HL-60 (cell line): ENCODE data around the gene AGMAT.

Experiments
- DNase-seq, 2 experiments: peaks; one replicate each; pipeline ENCODE4 v3.0.0-alpha.2; 2010 to 2020; ENCODE audit warnings: low read depth in 1 of 2, low spot score in 1 of 2
- H3K27ac ChIP-seq: fragments of 250-450 bp; sonication (Bioruptor Pico); replicated peaks from 2 replicates; pipeline ENCODE4 v1.5.1; 2020; ENCODE audit warnings: mild to moderate bottlenecking, moderate library complexity
- H3K27me3 ChIP-seq: fragments of 250-450 bp; sonication (Bioruptor Pico); 2 replicates; pipeline ENCODE4 v1.5.1; 2021; ENCODE audit warnings: mild to moderate bottlenecking, moderate library complexity; ENCODE audit not compliant: insufficient read depth, poor library complexity, severe bottlenecking
- H3K4me3 ChIP-seq: replicated peaks from 2 replicates; pipeline ENCODE4 v1.5.1; 2011; ENCODE audit warnings: mild to moderate bottlenecking, control low read depth, low read length; ENCODE audit not compliant: insufficient read depth
- GABPA ChIP-seq: IDR thresholded peaks from 2 replicates; pipeline ENCODE4 v1.6.1; 2012; ENCODE audit warnings: low read depth
- POLR2AphosphoS5 ChIP-seq: IDR thresholded peaks from 2 replicates; pipeline ENCODE4 v1.6.1; 2012; ENCODE audit warnings: low read depth
- SPI1 ChIP-seq: IDR thresholded peaks from 2 replicates; pipeline ENCODE4 v1.6.1; 2012; ENCODE audit warnings: low read depth, mild to moderate bottlenecking, borderline replicate concordance
- TF ChIP-seq, protein P1 (sequence below): IDR thresholded peaks from one replicate; pipeline ENCODE4 v1.5.1; 2011; ENCODE audit warnings: low read length, control low read depth, inconsistent platforms; ENCODE audit not compliant: insufficient read depth
- TF ChIP-seq, protein P2 (sequence below): IDR thresholded peaks from 2 replicates; pipeline ENCODE4 v1.6.1; 2012; ENCODE audit warnings: low read depth; ENCODE audit not compliant: insufficient replicate concordance

The AGMAT gene

DNA sequence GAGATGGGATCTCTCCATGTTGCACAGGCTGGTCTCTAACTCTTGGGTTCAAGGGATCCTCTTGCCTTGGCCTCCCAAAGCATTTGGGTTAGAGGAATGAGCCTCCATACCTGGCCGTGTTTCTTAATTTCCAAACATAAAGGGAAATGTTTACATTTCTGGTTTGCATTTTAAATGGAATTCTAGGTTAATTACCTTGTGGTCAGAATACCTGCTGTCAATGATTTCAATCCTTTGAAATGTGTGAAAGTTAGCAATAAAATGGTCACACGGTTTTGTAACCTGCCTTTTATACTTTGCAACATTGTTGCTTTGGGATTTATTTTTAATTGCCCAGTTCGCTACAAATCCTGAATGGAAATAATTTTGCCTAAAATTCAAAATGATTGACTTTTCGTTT, 26.3 kb downstream of the AGMAT start:
- DNase-seq = no peak
- Histone ChIP-seq H3K4me3 (no peak overlapping the region), H3K27me3 (no peaks in the 10 kb centered on the region), H3K27ac (no peak overlapping the region)
- TF ChIP-seq GABPA (no peak), SPI1 (no peak), POLR2AphosphoS5 (no peak)
- TF ChIP-seq, protein P1, sequence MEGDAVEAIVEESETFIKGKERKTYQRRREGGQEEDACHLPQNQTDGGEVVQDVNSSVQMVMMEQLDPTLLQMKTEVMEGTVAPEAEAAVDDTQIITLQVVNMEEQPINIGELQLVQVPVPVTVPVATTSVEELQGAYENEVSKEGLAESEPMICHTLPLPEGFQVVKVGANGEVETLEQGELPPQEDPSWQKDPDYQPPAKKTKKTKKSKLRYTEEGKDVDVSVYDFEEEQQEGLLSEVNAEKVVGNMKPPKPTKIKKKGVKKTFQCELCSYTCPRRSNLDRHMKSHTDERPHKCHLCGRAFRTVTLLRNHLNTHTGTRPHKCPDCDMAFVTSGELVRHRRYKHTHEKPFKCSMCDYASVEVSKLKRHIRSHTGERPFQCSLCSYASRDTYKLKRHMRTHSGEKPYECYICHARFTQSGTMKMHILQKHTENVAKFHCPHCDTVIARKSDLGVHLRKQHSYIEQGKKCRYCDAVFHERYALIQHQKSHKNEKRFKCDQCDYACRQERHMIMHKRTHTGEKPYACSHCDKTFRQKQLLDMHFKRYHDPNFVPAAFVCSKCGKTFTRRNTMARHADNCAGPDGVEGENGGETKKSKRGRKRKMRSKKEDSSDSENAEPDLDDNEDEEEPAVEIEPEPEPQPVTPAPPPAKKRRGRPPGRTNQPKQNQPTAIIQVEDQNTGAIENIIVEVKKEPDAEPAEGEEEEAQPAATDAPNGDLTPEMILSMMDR = no peak
- TF ChIP-seq, protein P2, sequence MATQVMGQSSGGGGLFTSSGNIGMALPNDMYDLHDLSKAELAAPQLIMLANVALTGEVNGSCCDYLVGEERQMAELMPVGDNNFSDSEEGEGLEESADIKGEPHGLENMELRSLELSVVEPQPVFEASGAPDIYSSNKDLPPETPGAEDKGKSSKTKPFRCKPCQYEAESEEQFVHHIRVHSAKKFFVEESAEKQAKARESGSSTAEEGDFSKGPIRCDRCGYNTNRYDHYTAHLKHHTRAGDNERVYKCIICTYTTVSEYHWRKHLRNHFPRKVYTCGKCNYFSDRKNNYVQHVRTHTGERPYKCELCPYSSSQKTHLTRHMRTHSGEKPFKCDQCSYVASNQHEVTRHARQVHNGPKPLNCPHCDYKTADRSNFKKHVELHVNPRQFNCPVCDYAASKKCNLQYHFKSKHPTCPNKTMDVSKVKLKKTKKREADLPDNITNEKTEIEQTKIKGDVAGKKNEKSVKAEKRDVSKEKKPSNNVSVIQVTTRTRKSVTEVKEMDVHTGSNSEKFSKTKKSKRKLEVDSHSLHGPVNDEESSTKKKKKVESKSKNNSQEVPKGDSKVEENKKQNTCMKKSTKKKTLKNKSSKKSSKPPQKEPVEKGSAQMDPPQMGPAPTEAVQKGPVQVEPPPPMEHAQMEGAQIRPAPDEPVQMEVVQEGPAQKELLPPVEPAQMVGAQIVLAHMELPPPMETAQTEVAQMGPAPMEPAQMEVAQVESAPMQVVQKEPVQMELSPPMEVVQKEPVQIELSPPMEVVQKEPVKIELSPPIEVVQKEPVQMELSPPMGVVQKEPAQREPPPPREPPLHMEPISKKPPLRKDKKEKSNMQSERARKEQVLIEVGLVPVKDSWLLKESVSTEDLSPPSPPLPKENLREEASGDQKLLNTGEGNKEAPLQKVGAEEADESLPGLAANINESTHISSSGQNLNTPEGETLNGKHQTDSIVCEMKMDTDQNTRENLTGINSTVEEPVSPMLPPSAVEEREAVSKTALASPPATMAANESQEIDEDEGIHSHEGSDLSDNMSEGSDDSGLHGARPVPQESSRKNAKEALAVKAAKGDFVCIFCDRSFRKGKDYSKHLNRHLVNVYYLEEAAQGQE = no peak

DNA sequence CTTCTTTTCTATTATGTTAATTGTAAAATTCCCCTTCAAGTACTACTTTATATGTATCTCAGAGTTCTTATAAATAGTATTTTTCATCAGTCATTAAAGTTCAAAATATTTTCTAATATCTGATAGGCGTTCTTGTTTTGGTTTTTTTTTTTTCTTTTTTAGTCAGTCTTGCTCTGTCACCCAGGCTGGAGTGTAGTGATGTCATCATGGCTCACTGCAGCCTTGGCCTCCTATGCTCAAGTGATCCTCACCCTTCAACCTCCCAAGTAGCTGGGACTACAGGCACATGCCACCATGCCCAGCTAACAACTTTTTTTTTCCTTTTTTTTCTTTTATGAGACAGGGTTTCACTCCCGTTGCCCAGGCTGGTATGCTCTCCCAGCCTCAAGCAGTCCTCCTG, 27.3 kb downstream of the AGMAT start:
- TF ChIP-seq GABPA (no peak), SPI1 (no peak), POLR2AphosphoS5 (no peak)
- TF ChIP-seq, protein P1 = no peak
- TF ChIP-seq, protein P2 = no peak
- H3K4me3 ChIP-seq = no peak overlapping the region
- DNase-seq = no peak
- no peaks in the 10 kb centered on the region for H3K27me3 ChIP-seq
- no peak overlapping the region for H3K27ac ChIP-seq

GRCh38 chr1:15557008-15557407, 27.8 kb downstream of the AGMAT start:
- TF ChIP-seq GABPA (no peak), POLR2AphosphoS5 (no peak), SPI1 (no peak)
- TF ChIP-seq, protein P1 = no peak
- TF ChIP-seq, protein P2 = no peak
- Histone ChIP-seq H3K27me3 (no peaks in the 10 kb centered on the region), H3K27ac (no peak overlapping the region), H3K4me3 (no peak overlapping the region)
- no peak for DNase-seq
